DMS53 treated with DMSO at 0.1 percent for 48 hours (cell line): Measurements from ENCODE around the gene IGFN1.
A peak's percentile ranks its signal among the peaks of the same experiment; 100 is the strongest.
"Not testable (repeated sequence)": the region's sequence is repeated elsewhere in the genome, so short reads cannot be mapped to it uniquely, and the experiment has no call there.

Experiments
- DNase-seq: peaks from one replicate; lab custom pipeline; 2025; ENCODE audit not compliant: unreplicated experiment; lab: John Stamatoyannopoulos, UW

Gene IGFN1

DNA sequence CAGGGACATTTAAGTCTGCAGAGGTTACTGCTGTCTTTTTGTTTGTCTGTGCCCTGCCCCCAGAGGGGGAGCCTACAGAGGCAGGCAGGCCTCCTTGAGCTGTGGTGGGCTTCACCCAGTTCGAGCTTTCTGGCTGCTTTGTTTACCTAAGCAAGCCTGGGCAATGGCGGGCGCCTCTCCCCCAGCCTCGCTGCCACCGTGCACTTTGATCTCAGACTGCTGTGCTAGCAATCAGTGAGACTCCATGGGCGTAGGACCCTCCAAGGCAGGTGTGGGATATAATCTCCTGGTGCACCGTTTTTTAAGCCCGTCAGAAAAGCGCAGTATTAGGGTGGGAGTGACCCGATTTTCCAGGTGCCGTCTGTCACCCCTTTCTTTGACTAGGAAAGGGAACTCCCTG is 49.0 kb downstream of the IGFN1 start:
- not testable (repeated sequence) for DNase-seq

DNA sequence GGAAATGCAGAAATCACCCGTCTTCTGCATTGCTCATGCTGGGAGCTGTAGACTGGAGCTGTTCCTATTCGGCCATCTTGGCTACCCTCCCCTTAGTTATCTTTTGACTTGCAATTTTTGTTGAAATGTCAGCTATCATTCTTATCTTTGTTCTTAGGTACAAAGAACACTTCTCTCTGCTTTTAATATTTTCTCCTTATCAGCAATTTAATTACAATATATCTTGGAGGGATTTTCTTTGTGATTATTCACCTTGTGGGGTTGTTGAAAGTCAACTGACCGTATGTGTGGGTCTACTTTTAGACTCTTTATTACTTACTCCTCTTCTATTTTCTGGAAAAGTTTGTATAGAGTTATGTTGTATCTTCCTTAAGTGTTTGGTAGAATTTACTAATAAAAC is 49.5 kb downstream of the IGFN1 start:
- DNase-seq: no peak

- DNase-seq: no peak
Measured at GRCh38 chr1:201241736-201242135, 51.1 kb downstream of the IGFN1 start.

DNA sequence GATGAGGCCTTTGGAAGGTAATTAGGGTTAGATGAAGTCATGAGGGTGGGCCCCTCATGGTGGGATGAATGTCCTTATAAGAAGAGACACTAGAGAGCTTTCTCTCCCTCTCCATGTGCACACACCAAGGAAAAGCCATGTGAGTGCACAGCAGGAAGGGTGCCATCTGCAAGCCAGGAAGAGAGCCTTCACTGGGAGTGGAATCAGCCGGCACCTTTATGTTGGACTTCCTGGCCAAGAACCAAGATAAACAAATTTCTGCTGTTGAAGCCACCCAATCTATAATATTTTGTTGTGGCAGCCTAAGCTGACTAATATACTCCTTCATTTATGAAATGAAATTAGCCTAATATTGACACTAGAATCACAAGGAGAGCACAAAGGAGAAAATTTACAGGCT is 54.5 kb downstream of the IGFN1 start:
- peak; percentile 89 for DNase-seq

GRCh38 chr1:201248721-201249559 is 58.3 kb downstream of the IGFN1 start:
- DNase-seq: no peak

GRCh38 chr1:201250326-201251011 is 59.8 kb downstream of the IGFN1 start:
- DNase-seq: no peak

- no peak for DNase-seq
Measured at GRCh38 chr1:201251411-201251810, 60.8 kb downstream of the IGFN1 start.

- no peak for DNase-seq
Measured at GRCh38 chr1:201251851-201252430, 61.3 kb downstream of the IGFN1 start.

GRCh38 chr1:201252944-201253371 is 62.3 kb downstream of the IGFN1 start:
- no peak for DNase-seq

DNA sequence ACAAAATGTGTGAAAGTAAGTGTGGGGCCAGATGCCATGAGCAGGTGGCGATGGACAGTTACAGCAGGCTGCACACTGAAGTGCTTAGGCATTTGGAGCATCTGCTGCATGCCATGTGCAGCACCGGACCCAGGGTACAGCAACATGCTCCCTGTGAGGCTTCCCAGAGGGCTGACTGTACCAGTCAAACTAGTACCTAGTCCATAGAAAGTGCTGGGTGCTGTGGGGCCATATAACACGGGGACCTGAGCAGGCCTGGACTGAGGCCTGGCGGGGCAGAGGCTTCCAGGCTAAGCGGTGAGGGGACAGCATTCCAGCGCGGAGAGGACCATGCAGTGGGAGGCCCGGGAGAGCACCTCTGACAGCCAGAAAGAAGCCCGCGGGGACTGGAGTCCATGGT is 62.8 kb downstream of the IGFN1 start:
- peak; percentile 73 for DNase-seq

DNA sequence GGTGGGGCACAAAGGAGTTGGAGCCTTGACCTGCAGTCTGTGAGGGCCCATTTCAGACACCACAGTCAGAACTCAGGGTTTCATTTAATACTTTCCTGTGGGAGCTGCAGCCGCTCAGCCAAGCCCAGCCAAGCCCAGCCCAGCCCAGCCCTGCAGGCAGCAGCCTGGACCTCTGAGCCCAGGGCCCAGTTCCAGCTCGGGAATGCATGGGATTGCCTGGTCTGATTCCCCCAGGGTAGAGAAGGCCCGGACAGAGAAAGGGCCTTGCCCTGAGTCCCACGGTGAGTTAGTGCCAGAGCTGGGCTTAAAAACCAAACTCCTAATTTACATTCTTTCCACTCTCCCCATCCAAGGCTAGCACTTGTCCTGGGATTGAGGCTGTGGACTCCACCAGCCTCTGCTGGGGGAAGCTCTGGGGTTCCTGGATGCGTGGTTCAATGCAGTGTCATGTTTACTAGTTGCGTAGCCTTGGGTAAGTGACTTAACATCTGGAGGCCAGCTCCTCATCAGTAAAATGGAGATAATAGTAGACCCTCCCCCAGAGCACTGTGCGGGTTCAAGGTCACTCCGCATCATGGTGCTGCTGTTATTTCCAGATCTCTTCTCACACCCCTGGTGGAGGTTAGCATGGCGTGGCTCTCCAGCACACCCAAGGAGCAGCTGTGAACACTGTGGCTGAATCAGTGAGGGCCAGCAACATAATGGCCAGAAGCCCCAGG is 63.4 kb downstream of the IGFN1 start:
- no peak for DNase-seq

- DNase-seq: peak; percentile 47
Measured at GRCh38 chr1:201254625-201255478, 64.2 kb downstream of the IGFN1 start.

GRCh38 chr1:201255479-201256362 is 65.1 kb downstream of the IGFN1 start:
- no peak for DNase-seq

GRCh38 chr1:201258132-201258531 is 67.5 kb downstream of the IGFN1 start:
- not testable (repeated sequence) for DNase-seq

DNA sequence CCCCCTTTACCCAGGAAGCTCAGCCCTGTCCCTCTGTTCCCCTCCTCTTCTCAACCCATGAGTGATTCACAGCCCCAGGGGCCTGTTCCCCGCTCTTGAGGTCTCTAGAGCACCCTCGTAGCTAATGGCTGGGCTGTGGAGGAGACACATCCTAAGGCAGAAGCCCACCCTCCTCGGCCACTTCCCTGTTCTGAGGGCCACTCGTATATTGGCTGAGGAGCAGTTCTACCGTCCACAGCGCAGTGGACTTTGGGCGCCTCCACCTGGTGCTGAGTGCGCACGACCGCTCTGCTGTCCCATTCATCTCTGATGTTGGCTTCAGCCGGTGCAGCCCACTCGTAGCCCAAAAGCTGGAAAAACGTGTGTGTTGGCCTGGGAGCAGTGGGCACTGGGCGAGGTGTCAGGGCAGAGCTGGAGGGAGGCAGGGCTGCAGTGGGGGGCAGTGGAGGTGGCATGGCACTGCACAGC is 68.2 kb downstream of the IGFN1 start:
- DNase-seq: no peak

- peak; percentile 72 for DNase-seq
Measured at GRCh38 chr1:201259476-201260235, 69.0 kb downstream of the IGFN1 start.

GRCh38 chr1:201260236-201260590 is 69.6 kb downstream of the IGFN1 start:
- no peak for DNase-seq

DNA sequence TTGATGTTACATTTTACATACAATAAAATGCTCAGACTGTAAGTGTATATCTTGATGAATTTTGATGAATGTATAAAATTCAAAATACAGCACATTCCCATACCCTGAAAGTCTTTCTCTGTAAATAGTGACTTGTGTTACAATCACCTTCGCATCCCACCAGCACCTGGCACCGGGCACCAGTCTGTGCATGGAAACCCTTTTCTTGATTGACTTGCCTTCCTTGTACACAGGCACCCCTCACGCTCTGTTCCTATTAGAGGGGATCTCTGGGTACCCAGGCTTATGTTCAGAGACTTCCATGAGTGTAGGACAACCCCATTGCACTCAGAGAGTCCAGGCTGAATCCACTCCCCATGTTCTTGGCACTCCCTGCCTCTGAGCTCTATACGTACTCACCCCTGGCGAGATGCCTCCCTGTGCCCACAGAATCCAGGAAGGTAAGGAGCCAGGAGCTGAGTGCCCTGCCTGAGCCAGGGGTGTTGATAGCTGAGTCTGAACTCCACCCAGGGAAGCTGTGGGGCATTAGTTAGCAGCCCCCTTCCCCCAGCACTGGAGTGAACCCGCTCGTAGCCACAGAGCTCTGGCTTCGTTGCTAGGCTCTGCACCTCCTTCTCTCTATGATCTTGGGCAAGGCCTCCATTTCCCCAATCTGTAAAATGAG is 70.2 kb downstream of the IGFN1 start:
- no peak for DNase-seq
